WERI-Rb-1 (cell line): Measurements from ENCODE around the gene BLNK.
A peak's percentile ranks its signal among the peaks of the same experiment; 100 is the strongest.

Experiments used
- DNase-seq: peaks from one replicate; pipeline ENCODE4 v3.0.0-alpha.2; 2020
- H3K27ac ChIP-seq: fragments of 250-450 bp; sonication (Bioruptor Pico); 2 replicates; pipeline ENCODE4 v1.5.1; 2020; ENCODE audit warnings: mild to moderate bottlenecking, moderate library complexity
- H3K27me3 ChIP-seq: fragments of 250-450 bp; sonication (Bioruptor Pico); 2 replicates; pipeline ENCODE4 v1.5.1; 2021; ENCODE audit warnings: mild to moderate bottlenecking, low read depth, moderate library complexity; ENCODE audit not compliant: insufficient read depth, severe bottlenecking
- H3K36me3 ChIP-seq: fragments of 250-450 bp; sonication (Bioruptor Pico); 2 replicates; pipeline ENCODE4 v1.5.1; 2020; ENCODE audit warnings: mild to moderate bottlenecking, moderate library complexity
- H3K4me3 ChIP-seq: 2 replicates; pipeline ENCODE4 v1.5.1; 2011; ENCODE audit warnings: low read depth, mild to moderate bottlenecking, control low read depth, low read length
- H3K9me3 ChIP-seq: fragments of 250-450 bp; sonication (Bioruptor Pico); 2 replicates; pipeline ENCODE4 v1.5.1; 2021; ENCODE audit warnings: mild to moderate bottlenecking, moderate library complexity; ENCODE audit not compliant: severe bottlenecking
- TF ChIP-seq, protein P1 (sequence below): IDR thresholded peaks from 2 replicates; pipeline ENCODE4 v1.5.1; 2011; ENCODE audit warnings: low read depth, mild to moderate bottlenecking, control low read depth, inconsistent platforms, low read length

BLNK gene

DNA sequence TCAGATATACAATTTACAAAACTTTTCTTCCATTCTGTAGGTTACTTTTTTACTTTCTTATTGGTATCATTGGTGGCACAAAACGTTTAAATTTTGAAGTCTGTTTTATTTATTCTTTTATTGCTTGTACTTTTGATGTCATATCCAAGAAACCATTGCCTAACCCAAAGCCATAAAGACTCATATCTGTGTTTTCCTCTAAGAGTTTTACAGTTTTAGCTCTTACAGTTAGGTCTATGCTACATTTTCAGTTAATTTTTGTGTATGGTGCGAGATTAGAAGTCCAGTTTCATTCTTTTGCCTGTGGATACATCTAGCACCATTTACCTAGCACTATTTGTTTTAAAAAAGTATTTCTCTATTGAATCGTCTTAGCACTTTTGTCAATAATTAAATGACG lies 53.7 kb downstream of the BLNK start:
- Histone ChIP-seq H3K27me3 (no peaks in the 10 kb centered on the region), H3K9me3 (no peaks in the 10 kb centered on the region), H3K27ac (no peak overlapping the region), H3K4me3 (no peak overlapping the region), H3K36me3 (no peaks in the 10 kb centered on the region)
- no peak for DNase-seq
- TF ChIP-seq, protein P1, sequence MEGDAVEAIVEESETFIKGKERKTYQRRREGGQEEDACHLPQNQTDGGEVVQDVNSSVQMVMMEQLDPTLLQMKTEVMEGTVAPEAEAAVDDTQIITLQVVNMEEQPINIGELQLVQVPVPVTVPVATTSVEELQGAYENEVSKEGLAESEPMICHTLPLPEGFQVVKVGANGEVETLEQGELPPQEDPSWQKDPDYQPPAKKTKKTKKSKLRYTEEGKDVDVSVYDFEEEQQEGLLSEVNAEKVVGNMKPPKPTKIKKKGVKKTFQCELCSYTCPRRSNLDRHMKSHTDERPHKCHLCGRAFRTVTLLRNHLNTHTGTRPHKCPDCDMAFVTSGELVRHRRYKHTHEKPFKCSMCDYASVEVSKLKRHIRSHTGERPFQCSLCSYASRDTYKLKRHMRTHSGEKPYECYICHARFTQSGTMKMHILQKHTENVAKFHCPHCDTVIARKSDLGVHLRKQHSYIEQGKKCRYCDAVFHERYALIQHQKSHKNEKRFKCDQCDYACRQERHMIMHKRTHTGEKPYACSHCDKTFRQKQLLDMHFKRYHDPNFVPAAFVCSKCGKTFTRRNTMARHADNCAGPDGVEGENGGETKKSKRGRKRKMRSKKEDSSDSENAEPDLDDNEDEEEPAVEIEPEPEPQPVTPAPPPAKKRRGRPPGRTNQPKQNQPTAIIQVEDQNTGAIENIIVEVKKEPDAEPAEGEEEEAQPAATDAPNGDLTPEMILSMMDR, result no peak

DNA sequence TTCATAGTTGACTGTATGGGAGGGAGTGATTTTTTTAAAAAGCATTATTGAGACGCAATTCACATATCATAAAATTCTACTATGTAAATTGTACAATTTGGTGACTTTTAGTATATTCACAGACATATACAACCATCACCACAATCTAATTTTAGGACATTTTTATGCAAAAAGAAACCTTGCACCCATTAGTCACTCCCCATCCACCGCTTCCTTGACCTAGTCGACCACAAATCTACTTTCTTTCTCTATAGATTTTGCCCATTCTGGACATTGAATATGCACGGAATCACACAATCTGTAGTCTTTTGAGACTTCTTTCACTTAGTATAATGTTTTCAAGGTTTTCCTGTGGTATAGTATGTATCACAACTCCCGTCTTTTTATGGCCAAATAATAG lies 54.6 kb downstream of the BLNK start:
- no peak overlapping the region for H3K4me3 ChIP-seq
- DNase-seq, result no peak
- TF ChIP-seq, protein P1, result no peak
- H3K27ac ChIP-seq, result no peak overlapping the region
- no peaks in the 10 kb centered on the region for H3K36me3 ChIP-seq
- H3K27me3 ChIP-seq, result no peaks in the 10 kb centered on the region
- no peaks in the 10 kb centered on the region for H3K9me3 ChIP-seq

DNA sequence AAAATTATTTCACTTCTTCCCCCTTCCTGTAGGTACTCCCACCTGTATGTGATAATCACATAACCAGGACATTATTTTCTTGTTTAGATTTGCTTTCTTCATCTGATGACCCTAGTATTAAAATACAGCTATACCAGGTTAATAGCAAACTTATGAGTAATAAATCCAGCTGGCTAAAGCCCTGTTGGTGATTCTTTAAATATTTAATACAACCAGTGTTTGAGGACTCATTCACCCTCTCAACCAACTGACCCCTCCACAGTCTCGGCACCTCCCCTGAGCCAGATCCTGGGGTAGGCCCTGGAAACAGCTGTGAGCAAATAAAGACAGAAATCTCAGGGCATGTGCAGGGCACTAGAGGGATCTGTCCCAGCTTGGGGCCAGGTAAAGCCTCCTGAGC lies 58.5 kb downstream of the BLNK start:
- H3K27ac ChIP-seq, result no peak overlapping the region
- H3K36me3 ChIP-seq, result no peaks in the 10 kb centered on the region
- TF ChIP-seq, protein P1, result no peak
- H3K4me3 ChIP-seq, result no peak overlapping the region
- no peaks in the 10 kb centered on the region for H3K27me3 ChIP-seq
- no peaks in the 10 kb centered on the region for H3K9me3 ChIP-seq
- DNase-seq, result no peak

DNA sequence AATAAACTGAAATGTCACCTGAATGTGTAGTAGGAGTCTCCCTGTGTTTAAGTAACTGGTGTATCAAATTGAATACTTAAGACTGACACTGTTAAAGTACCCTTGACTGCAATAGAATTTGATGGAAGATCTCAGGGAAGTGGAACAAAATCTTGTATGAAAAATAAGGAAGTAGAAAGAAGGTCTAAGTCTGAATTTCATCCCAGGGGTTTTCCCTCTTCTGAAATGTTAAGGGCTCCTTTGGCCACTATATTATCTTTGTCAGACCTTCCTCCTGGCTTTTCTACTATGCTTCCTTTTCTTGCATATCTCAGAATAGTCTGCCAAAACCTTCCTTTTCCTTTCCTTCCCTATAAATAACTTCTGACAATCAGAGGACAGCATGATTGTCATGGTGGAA lies 59.6 kb downstream of the BLNK start:
- no peaks in the 10 kb centered on the region for H3K27me3 ChIP-seq
- H3K27ac ChIP-seq, result no peak overlapping the region
- no peak overlapping the region for H3K4me3 ChIP-seq
- H3K36me3 ChIP-seq, result no peaks in the 10 kb centered on the region
- no peaks in the 10 kb centered on the region for H3K9me3 ChIP-seq
- TF ChIP-seq, protein P1, result no peak
- no peak for DNase-seq

DNA sequence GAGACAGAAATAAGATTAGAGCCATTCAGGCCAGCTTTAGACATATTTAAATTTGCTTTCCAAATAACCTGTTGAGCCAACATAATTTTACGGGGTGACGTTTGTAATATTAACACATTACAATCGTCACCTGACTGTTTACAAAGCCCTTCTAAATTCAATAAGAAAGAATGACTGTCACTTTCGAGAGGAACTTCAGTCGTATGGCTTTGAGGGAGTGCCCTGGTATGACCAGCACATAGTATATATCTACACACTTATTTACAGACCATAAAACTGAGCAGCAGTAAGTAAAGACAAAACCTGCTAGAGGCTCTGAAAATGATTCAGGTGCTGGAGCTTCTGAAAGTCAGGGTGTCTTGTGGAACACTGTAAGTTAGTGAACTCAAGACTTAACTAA lies 62.4 kb downstream of the BLNK start:
- Histone ChIP-seq H3K4me3 (no peak overlapping the region), H3K9me3 (no peaks in the 10 kb centered on the region), H3K27ac (no peak overlapping the region), H3K27me3 (no peaks in the 10 kb centered on the region), H3K36me3 (no peaks in the 10 kb centered on the region)
- no peak for DNase-seq
- TF ChIP-seq, protein P1, result no peak

DNA sequence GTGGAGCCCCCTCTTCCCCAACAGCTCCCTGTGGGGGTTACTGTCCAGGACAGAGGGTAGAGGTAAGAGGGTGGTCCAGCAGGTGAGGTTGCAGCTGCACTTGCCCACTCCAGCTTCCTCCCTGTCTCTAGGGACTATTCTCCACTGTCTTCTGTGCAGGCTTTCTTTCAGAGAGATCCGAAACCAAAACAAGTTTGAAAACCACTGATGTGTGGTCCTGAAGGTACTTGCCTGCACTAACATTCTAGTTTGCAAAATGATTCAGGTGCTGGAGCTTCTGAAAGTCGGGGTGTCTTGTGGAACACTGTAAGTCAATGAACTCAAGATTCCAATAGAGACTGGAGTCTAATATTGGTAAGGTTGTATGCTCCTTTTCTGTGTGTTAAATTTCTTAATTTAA lies 63.1 kb downstream of the BLNK start:
- no peak for DNase-seq
- TF ChIP-seq, protein P1, result no peak
- 0 out of 2 replicates have a peak overlapping the region, but pooled peaks have one; percentile 12 for H3K27ac ChIP-seq
- H3K9me3 ChIP-seq, result no peaks in the 10 kb centered on the region
- H3K4me3 ChIP-seq, result no peak overlapping the region
- no peaks in the 10 kb centered on the region for H3K27me3 ChIP-seq
- no peaks in the 10 kb centered on the region for H3K36me3 ChIP-seq
